Measurements from ENCODE around the gene RAB6A.
"Not testable (repeated sequence)": the region's sequence is repeated elsewhere in the genome, so short reads cannot be mapped to it uniquely, and the experiment has no call there.

The RAB6A gene

GRCh38 chr11:73680687-73681086, 80.2 kb downstream of the RAB6A start:
- POLR2A ChIA-PET: interaction anchor here (0.5 kb wide), 1 partner anchor 60 kb away, joined by 3 read pairs; no protein-coding TSS in a partner anchor
- TF ChIP-seq CTCF (IDR thresholded peaks at IDR 0.05; ENCODE audit: insufficient read depth, low read length, missing control alignments): no peak
- no peak overlapping the region for H3K4me3 ChIP-seq (ENCODE audit: low read depth, low read length)
- CTCF ChIA-PET: interaction anchor here (0.6 to 4.6 kb wide), 6 partner anchors 19 to 330 kb away, joined by 3 to 30 read pairs (median 3); no protein-coding TSS in a partner anchor
- no peak for DNase-seq (ENCODE audit: low read depth, low spot score)

- CTCF ChIA-PET: interaction anchor here (1.0 to 1.3 kb wide), 2 partner anchors 13 to 15 kb away, joined by 3 to 4 read pairs; no protein-coding TSS in a partner anchor
- H3K4me3 ChIP-seq (ENCODE audit: low read depth, low read length); DNase-seq (ENCODE audit: low read depth, low spot score); POLR2A ChIA-PET: not testable (repeated sequence)
Measured at GRCh38 chr11:73676552-73676951, 84.3 kb downstream of the RAB6A start.

- DNase-seq (ENCODE audit: low read depth, low spot score): no peak
- TF ChIP-seq CTCF (IDR thresholded peaks at IDR 0.05; ENCODE audit: insufficient read depth, low read length, missing control alignments): no peak
- ChIA-PET CTCF (interaction anchor here (0.9 to 3.8 kb wide), 4 partner anchors 9 to 270 kb away, joined by 3 to 28 read pairs (median 4); no protein-coding TSS in a partner anchor), POLR2A (no interaction called here)
- no peak overlapping the region for H3K4me3 ChIP-seq (ENCODE audit: low read depth, low read length)
Measured at GRCh38 chr11:73671701-73672100, 89.2 kb downstream of the RAB6A start.

GRCh38 chr11:73670808-73671207, 90.1 kb downstream of the RAB6A start:
- no peak for DNase-seq (ENCODE audit: low read depth, low spot score)
- CTCF ChIA-PET: interaction anchor here (0.9 to 3.8 kb wide), 4 partner anchors 9 to 320 kb away, joined by 3 to 28 read pairs (median 3); no protein-coding TSS in a partner anchor
- H3K4me3 ChIP-seq (ENCODE audit: low read depth, low read length): no peak overlapping the region
- POLR2A ChIA-PET: no interaction called here
- no peak for TF ChIP-seq CTCF (IDR thresholded peaks at IDR 0.05; ENCODE audit: insufficient read depth, low read length, missing control alignments)

- CTCF ChIA-PET: interaction anchor here (1.7 kb wide), 1 partner anchor 264 kb away, joined by 3 read pairs; no protein-coding TSS in a partner anchor
- POLR2A ChIA-PET: no interaction called here
- DNase-seq (ENCODE audit: low read depth, low spot score): no peak
- no peak for TF ChIP-seq CTCF (IDR thresholded peaks at IDR 0.05; ENCODE audit: insufficient read depth, low read length, missing control alignments)
- no peak overlapping the region for H3K4me3 ChIP-seq (ENCODE audit: low read depth, low read length)
Measured at GRCh38 chr11:73667891-73668290, 93.0 kb downstream of the RAB6A start.

- ChIA-PET POLR2A (no interaction called here), CTCF (interaction anchor here (1.5 to 7.3 kb wide), 2 partner anchors 41 to 314 kb away, joined by 5 to 186 read pairs; no protein-coding TSS in a partner anchor)
- H3K4me3 ChIP-seq (ENCODE audit: low read depth, low read length): no peak overlapping the region
- no peak for DNase-seq (ENCODE audit: low read depth, low spot score)
- no peak for TF ChIP-seq CTCF (IDR thresholded peaks at IDR 0.05; ENCODE audit: insufficient read depth, low read length, missing control alignments)
Measured at GRCh38 chr11:73664877-73665276, 96.0 kb downstream of the RAB6A start.
